OCI-LY7 (cell line): ENCODE results near the gene POC1A. TPM values are rescaled to one million over a fixed set of nuclear protein-coding genes. Genes with fewer than 3 reads are reported as not detected.

ENCODE experiments used
- BruUV-seq: library from RNA; stranded (reverse); fragments of 400-500 nt; replicated peaks from 2 replicates; lab custom pipeline; 2021; lab: Mats Ljungman, UMichigan
- CTCF ChIA-PET: fragments of 300-600 bp; sonication (Branson Sonifier 250); formaldehyde crosslinking; loops from one replicate; lab custom pipeline; 2022; ENCODE audit warnings: antibody characterized with exemption; ENCODE audit not compliant: unreplicated experiment; lab: Charles Lee
- POLR2A ChIA-PET: fragments of 300-600 bp; sonication (Branson Sonifier 250); formaldehyde crosslinking; loops from one replicate; lab custom pipeline; 2022; ENCODE audit warnings: antibody characterized with exemption; lab: Charles Lee
- DNase-seq: peaks from one replicate; pipeline ENCODE4 v3.0.0-alpha.2; 2015; ENCODE audit warnings: low spot score
- H2AFZ ChIP-seq: fragments of 200-600 bp; sonication (generic), shearing (Covaris generic); 2 replicates; pipeline ENCODE4 v1.6.1; 2014; ENCODE audit warnings: mild to moderate bottlenecking, antibody characterized with exemption, low read length, moderate library complexity
- H3K27ac ChIP-seq: fragments of 200-600 bp; sonication (generic); 2 replicates; pipeline ENCODE4 v1.5.1; 2014; ENCODE audit warnings: mixed run types, low read depth, mild to moderate bottlenecking, moderate library complexity, low read length, inconsistent platforms; ENCODE audit not compliant: poor library complexity, severe bottlenecking
- H3K36me3 ChIP-seq: fragments of 200-600 bp; sonication (generic); 2 replicates; pipeline ENCODE4 v1.6.1; 2014; ENCODE audit warnings: mild to moderate bottlenecking, antibody characterized with exemption, low read length, moderate library complexity, mixed read lengths; ENCODE audit not compliant: insufficient read depth
- H3K4me1 ChIP-seq: fragments of 200-600 bp; sonication (generic); 2 replicates; pipeline ENCODE4 v1.5.1; 2014; ENCODE audit warnings: mild to moderate bottlenecking, low read length; ENCODE audit not compliant: insufficient read depth, poor library complexity, severe bottlenecking
- H3K4me2 ChIP-seq: fragments of 200-600 bp; sonication (generic); 2 replicates; pipeline ENCODE4 v1.6.1; 2014; ENCODE audit warnings: mild to moderate bottlenecking, low read length
- H3K4me3 ChIP-seq: fragments of 200-600 bp; sonication (generic); 2 replicates; pipeline ENCODE4 v1.5.1; 2014; ENCODE audit warnings: mild to moderate bottlenecking, low read depth, low read length; ENCODE audit not compliant: poor library complexity, severe bottlenecking
- H3K79me2 ChIP-seq: fragments of 200-600 bp; sonication (generic); 2 replicates; pipeline ENCODE4 v1.6.1; 2016; ENCODE audit warnings: low read depth, mild to moderate bottlenecking, low read length, moderate library complexity, mixed read lengths; ENCODE audit not compliant: insufficient read depth
- H3K9me2 ChIP-seq: fragments of 200-600 bp; sonication (generic); 2 replicates; pipeline ENCODE4 v1.6.1; 2016; ENCODE audit warnings: mild to moderate bottlenecking, low read length, mixed read lengths; ENCODE audit not compliant: insufficient read depth
- H3K9me3 ChIP-seq: fragments of 200-600 bp; sonication (generic); 2 replicates; pipeline ENCODE4 v1.6.1; 2014; ENCODE audit warnings: mild to moderate bottlenecking, mixed run types, low read length, mixed read lengths
- H4K20me1 ChIP-seq: fragments of 200-600 bp; sonication (generic); 2 replicates; pipeline ENCODE4 v1.6.1; 2014; ENCODE audit warnings: mild to moderate bottlenecking, antibody characterized with exemption, low read length, moderate library complexity, mixed read lengths; ENCODE audit not compliant: insufficient read depth
- EZH2phosphoT487 ChIP-seq: fragments of 200-600 bp; sonication (generic); IDR thresholded peaks from 2 replicates; pipeline ENCODE4 v1.6.1; 2018; ENCODE audit warnings: low read depth, borderline replicate concordance, mild to moderate bottlenecking, mixed run types, antibody characterized with exemption, low read length, moderate library complexity, mixed read lengths
- intact Hi-C: fragments of 100-400 bp; cut with micrococcal nuclease; formaldehyde crosslinking; loops from one replicate; pipeline ENCODE4 v1.10.0; 2022; ENCODE audit not compliant: unreplicated experiment
- total RNA-seq, 2 experiments: library from RNA; depleted of rRNA in 1 of 2; stranded (reverse); fragments of >200 nt in 1 of 2; shearing (Covaris generic) in 1 of 2; gene quantifications; 2 replicates each; pipeline ENCODE4 v1.2.3, GENCODE V29; 2014 to 2022
- TF ChIP-seq, protein P1 (sequence below): fragments of 200-600 bp; sonication (generic); conservative IDR thresholded peaks from 2 replicates; pipeline ENCODE4 v1.5.1; 2014; ENCODE audit warnings: mild to moderate bottlenecking, antibody characterized with exemption, low read length, moderate library complexity, mixed read lengths

POC1A gene
- total RNA-seq, 2 experiments from 2014 or later = 40.0 to 41.0 TPM

DNA sequence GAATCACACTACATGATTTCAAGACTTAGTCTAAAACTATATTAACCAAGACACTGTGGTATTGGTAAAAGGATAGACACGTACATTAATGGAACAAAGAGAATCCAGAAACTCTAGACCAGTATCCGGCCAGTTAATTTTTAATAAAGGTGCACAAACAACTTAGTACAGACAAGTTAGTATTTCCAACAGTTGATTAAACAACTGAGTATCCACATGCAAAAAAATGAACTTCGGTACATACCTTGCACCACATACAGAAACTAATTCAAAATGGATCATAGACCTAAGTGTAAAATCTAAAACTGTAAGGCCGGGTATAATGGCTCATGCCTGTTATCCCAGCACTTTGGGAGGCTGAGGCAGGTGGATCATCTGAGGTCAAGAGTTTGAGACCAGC lies 51.3 kb downstream of the POC1A start:
- Histone ChIP-seq H3K9me3 (no peaks in the 10 kb centered on the region), H3K4me2 (no peak overlapping the region), H3K27ac (no peak overlapping the region), H2AFZ (no peak overlapping the region), H3K79me2 (no peaks in the 10 kb centered on the region), H3K4me3 (no peak overlapping the region), H4K20me1 (no peaks in the 10 kb centered on the region), H3K9me2 (no peaks in the 10 kb centered on the region), H3K36me3 (peaks cover 75% of the 10 kb centered on the region), H3K4me1 (no peaks in the 10 kb centered on the region)
- POLR2A ChIA-PET = no interaction called here
- BruUV-seq = no TSS peak
- no peak for DNase-seq
- CTCF ChIA-PET = no interaction called here
- no peak for TF ChIP-seq EZH2phosphoT487
- TF ChIP-seq, protein P1, sequence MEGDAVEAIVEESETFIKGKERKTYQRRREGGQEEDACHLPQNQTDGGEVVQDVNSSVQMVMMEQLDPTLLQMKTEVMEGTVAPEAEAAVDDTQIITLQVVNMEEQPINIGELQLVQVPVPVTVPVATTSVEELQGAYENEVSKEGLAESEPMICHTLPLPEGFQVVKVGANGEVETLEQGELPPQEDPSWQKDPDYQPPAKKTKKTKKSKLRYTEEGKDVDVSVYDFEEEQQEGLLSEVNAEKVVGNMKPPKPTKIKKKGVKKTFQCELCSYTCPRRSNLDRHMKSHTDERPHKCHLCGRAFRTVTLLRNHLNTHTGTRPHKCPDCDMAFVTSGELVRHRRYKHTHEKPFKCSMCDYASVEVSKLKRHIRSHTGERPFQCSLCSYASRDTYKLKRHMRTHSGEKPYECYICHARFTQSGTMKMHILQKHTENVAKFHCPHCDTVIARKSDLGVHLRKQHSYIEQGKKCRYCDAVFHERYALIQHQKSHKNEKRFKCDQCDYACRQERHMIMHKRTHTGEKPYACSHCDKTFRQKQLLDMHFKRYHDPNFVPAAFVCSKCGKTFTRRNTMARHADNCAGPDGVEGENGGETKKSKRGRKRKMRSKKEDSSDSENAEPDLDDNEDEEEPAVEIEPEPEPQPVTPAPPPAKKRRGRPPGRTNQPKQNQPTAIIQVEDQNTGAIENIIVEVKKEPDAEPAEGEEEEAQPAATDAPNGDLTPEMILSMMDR = no peak
- intact Hi-C loops = no loop called here

DNA sequence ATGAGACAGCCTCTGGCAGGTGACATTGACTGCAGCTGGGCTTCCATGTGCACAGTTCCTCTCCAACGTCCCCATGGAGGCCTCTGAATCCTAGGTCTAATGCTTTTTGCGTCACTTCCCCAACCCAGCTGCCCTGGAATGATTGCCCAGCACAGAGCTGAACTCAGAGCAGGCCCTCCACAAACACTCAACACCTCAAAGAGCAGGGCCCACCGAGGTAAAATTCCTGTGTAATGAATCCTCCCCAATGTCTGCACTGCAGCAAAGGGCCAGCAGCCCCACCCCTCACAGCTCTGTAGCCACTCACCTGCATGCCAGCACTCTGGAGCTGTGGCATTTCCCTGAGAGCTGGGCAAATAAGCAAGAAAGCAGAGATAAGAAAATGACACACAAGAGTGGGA lies 55.2 kb downstream of the POC1A start:
- Histone ChIP-seq H3K4me3 (no peak overlapping the region), H4K20me1 (no peaks in the 10 kb centered on the region), H3K9me3 (no peaks in the 10 kb centered on the region), H3K36me3 (peaks cover 82% of the 10 kb centered on the region), H3K4me1 (no peaks in the 10 kb centered on the region), H3K27ac (no peak overlapping the region), H3K79me2 (no peaks in the 10 kb centered on the region), H3K4me2 (no peak overlapping the region), H3K9me2 (no peaks in the 10 kb centered on the region), H2AFZ (no peak overlapping the region)
- intact Hi-C loops = no loop called here
- POLR2A ChIA-PET = no interaction called here
- CTCF ChIA-PET = no interaction called here
- no peak for DNase-seq
- no TSS peak for BruUV-seq
- TF ChIP-seq, protein P1 = no peak
- TF ChIP-seq EZH2phosphoT487 = no peak

DNA sequence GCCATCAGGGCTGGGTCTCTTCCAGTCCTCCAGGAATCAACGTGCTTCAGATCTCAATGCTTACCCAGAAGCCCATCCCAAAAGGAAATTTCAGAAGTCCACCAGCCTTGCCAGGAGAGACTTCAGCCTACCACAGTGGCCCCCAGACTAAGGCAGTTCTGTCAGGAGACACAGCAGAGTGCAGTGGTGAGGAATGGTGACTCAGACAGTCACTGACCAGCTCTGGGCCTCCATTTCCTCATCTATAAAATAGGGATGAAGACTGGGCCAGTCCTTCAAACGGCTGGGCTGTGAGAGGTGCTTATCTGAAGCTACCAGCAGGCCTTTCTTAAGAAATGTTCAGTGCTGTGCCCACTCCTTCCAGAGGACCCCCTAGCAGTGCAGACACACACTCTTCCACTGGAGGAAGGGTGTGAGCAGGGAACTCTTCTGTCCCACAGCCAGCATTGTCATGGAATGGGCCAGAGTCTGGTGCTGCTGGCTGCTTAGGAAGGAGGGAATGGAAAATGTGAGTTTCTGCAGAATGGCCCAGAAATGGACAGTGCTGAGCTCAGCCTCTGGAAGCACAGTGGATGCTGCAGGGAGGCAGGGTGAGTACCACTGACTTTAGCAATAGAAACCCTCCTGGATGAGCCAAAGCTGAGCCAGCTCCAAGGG lies 56.2 kb downstream of the POC1A start:
- no peak overlapping the region for H3K4me2 ChIP-seq
- no peaks in the 10 kb centered on the region for H3K79me2 ChIP-seq
- H3K4me1 ChIP-seq = no peaks in the 10 kb centered on the region
- DNase-seq = no peak
- H3K27ac ChIP-seq = no peak overlapping the region
- ChIA-PET POLR2A (no interaction called here), CTCF (no interaction called here)
- no TSS peak for BruUV-seq
- H3K9me2 ChIP-seq = no peaks in the 10 kb centered on the region
- H2AFZ ChIP-seq = no peak overlapping the region
- no peak overlapping the region for H3K4me3 ChIP-seq
- TF ChIP-seq, protein P1 = no peak
- TF ChIP-seq EZH2phosphoT487 = no peak
- intact Hi-C loops = no loop called here
- H3K36me3 ChIP-seq = peaks cover 82% of the 10 kb centered on the region
- H4K20me1 ChIP-seq = no peaks in the 10 kb centered on the region
- H3K9me3 ChIP-seq = no peaks in the 10 kb centered on the region
